GM23248 (cell line): ENCODE measurements around the gene TENT5C.

Source experiments
- EZH2 ChIP-seq: fragments of 200-600 bp; sonication (generic); IDR thresholded peaks from 2 replicates; pipeline ENCODE4 v1.6.1; 2018; ENCODE audit warnings: antibody characterized with exemption, mild to moderate bottlenecking; ENCODE audit not compliant: insufficient read depth, poor library complexity, severe bottlenecking
- EZH2phosphoT487 ChIP-seq: fragments of 200-600 bp; sonication (generic); IDR thresholded peaks from 2 replicates; pipeline ENCODE4 v1.6.1; 2018; ENCODE audit warnings: antibody characterized with exemption, moderate library complexity, mild to moderate bottlenecking, low read depth; ENCODE audit not compliant: insufficient read depth

- TF ChIP-seq EZH2, result no peak
- TF ChIP-seq EZH2phosphoT487, result no peak
Measured at GRCh38 chr1:117674521-117675400, 68.9 kb downstream of the TENT5C start.
